ENCODE data around the gene IL17REL. TPM values are rescaled to one million over a fixed set of nuclear protein-coding genes. Genes with fewer than 3 reads are reported as not detected.

Gene IL17REL
- total RNA-seq, 1 donor from 2014 or later, result 0.17 TPM

DNA sequence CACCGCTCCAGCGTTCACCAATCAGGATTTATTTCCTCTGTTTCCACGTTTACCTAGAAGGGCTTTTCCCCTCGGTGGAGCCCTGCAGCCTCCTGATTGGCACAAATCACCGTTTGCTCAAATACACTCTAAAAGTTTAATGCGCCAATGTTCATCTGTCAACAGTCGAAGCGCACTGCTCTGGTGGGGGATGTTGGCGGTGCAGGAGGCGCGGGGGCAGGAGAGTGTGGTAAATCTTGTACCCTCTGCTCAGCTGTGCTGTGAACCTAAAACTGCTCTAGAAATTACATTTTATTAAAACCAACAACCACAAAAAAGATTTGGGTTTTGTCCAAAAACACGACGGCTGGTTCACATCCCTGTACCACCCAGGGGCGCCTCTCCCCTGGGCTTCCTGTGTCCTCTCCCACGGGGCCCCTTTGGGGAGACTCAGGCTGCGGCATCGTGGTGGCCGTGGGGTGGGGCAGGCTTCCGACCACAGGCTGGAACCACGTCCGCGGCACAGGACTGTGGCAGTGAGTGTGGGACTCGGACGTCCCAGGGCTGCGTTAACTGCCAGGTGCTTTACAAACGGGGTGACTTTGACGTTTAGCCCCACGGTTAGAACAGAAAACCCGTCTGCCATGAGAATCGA, 32.0 kb upstream of the IL17REL start:
- Mint-ChIP-seq H3K4me1 (ENCODE audit: low read depth) (no peaks in the 10 kb centered on the region), H3K4me3 (ENCODE audit: unreplicated experiment) (no peak overlapping the region), H3K27me3 (ENCODE audit: low read depth) (peaks cover 4% of the 10 kb centered on the region), H3K36me3 (ENCODE audit: low read depth) (peaks cover 3% of the 10 kb centered on the region), H3K9me3 (ENCODE audit: low read depth) (peaks cover 11% of the 10 kb centered on the region), H3K27ac (ENCODE audit: unreplicated experiment) (no peak overlapping the region)
- TF ChIP-seq, protein P1, sequence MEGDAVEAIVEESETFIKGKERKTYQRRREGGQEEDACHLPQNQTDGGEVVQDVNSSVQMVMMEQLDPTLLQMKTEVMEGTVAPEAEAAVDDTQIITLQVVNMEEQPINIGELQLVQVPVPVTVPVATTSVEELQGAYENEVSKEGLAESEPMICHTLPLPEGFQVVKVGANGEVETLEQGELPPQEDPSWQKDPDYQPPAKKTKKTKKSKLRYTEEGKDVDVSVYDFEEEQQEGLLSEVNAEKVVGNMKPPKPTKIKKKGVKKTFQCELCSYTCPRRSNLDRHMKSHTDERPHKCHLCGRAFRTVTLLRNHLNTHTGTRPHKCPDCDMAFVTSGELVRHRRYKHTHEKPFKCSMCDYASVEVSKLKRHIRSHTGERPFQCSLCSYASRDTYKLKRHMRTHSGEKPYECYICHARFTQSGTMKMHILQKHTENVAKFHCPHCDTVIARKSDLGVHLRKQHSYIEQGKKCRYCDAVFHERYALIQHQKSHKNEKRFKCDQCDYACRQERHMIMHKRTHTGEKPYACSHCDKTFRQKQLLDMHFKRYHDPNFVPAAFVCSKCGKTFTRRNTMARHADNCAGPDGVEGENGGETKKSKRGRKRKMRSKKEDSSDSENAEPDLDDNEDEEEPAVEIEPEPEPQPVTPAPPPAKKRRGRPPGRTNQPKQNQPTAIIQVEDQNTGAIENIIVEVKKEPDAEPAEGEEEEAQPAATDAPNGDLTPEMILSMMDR (IDR thresholded peaks at IDR 0.05), result no peak
- peak; percentile 74 for DNase-seq (ENCODE audit: low spot score)

DNA sequence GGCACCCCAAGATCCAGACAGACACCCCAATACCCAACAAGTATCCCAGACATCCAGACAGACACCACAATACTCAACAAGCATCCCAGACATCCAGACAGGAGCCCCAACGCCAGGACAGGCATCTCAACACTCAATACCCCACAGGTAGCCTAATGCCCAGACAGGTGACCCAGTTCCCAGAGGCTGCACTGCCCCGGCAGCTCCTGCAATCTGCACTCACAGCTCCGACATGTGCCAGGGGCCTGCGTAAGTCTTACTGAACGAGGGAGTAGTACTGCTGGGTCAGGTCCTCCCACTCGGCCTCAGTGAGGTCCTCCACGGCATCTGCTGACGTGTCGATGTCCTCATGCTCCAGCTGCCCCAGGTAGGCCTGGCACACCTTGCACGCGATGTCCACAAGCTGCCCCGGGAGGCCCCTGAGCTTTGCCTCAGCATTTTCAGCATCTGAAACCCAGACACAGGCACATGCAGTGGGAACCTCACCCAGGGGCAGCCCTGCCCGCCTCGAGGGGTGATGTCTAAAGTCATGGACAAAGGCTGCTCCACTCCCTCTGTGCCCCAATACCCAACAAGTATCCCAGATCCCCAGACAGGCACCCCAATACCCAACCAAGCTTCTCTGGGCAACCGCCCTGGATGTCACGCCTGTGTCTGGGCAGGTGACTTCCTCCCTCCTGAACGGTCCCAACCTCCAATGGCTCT, 28.9 kb upstream of the IL17REL start:
- H3K4me3 Mint-ChIP-seq (ENCODE audit: unreplicated experiment), result no peak overlapping the region
- H3K4me1 Mint-ChIP-seq (ENCODE audit: low read depth), result no peaks in the 10 kb centered on the region
- H3K36me3 Mint-ChIP-seq (ENCODE audit: low read depth), result peaks cover 6% of the 10 kb centered on the region
- no peak for DNase-seq (ENCODE audit: low spot score)
- TF ChIP-seq, protein P1 (IDR thresholded peaks at IDR 0.05), result no peak
- H3K27ac Mint-ChIP-seq (ENCODE audit: unreplicated experiment), result no peak overlapping the region
- H3K27me3 Mint-ChIP-seq (ENCODE audit: low read depth), result peaks cover 4% of the 10 kb centered on the region
- peaks cover 24% of the 10 kb centered on the region for H3K9me3 Mint-ChIP-seq (ENCODE audit: low read depth)

DNA sequence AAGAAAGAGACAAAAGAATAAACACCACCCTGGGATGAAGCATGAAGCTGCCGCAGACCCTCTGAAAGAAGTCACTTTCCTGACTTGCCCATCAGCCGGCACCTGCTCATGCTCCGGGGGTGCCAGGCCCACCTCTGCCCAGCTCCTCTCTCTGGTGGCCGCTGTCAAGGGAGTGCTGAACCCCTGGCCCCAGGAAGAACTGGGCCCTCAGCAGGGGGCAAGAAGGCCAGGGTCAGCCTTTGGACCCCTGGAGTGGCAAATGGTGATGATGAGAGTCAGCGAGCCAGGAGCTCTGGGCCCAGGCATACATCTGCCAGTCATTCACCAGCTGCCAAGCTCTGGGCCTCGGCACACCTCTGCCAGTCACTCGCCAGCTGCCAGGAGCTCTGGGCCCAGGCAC, 28.2 kb upstream of the IL17REL start:
- TF ChIP-seq, protein P1 (IDR thresholded peaks at IDR 0.05), result no peak
- Mint-ChIP-seq H3K27me3 (ENCODE audit: low read depth) (peaks cover 4% of the 10 kb centered on the region), H3K4me1 (ENCODE audit: low read depth) (no peaks in the 10 kb centered on the region), H3K4me3 (ENCODE audit: unreplicated experiment) (no peak overlapping the region), H3K9me3 (ENCODE audit: low read depth) (peaks cover 24% of the 10 kb centered on the region), H3K27ac (ENCODE audit: unreplicated experiment) (no peak overlapping the region), H3K36me3 (ENCODE audit: low read depth) (peaks cover 6% of the 10 kb centered on the region)
- DNase-seq (ENCODE audit: low spot score), result peak; percentile 64

DNA sequence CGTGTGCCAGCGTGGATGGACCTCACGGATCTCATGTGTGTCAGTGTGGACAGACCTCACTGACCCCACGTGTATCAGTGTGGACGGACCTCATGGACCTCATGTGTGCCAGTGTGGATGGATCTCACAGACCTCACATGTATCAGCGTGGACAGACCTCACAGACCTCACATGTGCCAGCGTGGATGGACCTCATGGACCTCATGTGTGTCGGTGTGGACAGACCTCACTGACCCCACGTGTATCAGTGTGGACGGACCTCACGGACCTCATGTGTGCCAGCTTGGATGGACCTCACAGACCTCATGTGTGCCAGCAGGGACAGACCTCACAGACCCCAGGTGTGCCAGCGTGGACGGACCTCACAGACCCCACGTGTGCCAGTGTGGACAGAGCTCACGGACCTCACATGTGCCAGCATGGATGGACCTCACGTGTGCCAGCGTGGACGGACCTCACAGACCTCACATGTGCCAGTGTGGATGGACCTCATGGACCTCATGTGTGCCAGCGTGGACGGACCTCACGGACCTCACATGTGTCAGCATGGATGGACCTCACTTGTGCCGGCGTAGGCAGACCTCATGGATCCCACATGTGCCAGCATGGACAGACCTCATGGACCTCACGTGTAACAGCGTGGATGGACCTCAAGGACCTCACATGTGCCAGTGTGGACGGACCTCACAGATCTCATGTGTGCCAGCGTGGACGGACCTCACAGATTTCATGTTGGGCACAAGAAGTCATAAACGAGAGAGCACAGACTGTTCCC, 27.3 kb upstream of the IL17REL start:
- Mint-ChIP-seq H3K27ac (ENCODE audit: unreplicated experiment) (no peak overlapping the region), H3K36me3 (ENCODE audit: low read depth) (peaks cover 6% of the 10 kb centered on the region), H3K9me3 (ENCODE audit: low read depth) (peaks cover 24% of the 10 kb centered on the region), H3K4me3 (ENCODE audit: unreplicated experiment) (no peak overlapping the region), H3K27me3 (ENCODE audit: low read depth) (peaks cover 4% of the 10 kb centered on the region), H3K4me1 (ENCODE audit: low read depth) (no peaks in the 10 kb centered on the region)
- DNase-seq (ENCODE audit: low spot score), result peak; percentile 62
- TF ChIP-seq, protein P1 (IDR thresholded peaks at IDR 0.05), result no peak
